HG02840 (cell line): ENCODE data around the gene FOXRED2.
"Not testable (repeated sequence)": the region's sequence is repeated elsewhere in the genome, so short reads cannot be mapped to it uniquely, and the experiment has no call there.

ENCODE experiments used
- ATAC-seq: cut with Tn5 transposase; IDR thresholded peaks from one replicate; pipeline ENCODE4 v1.9.1; 2021; ENCODE audit warnings: mild to moderate bottlenecking, moderate library complexity, moderate number of reproducible peaks; ENCODE audit not compliant: unreplicated experiment, low FRiP score

Gene FOXRED2

GRCh38 chr22:36452978-36453607, 53.7 kb downstream of the FOXRED2 start:
- ATAC-seq = not testable (repeated sequence)

GRCh38 chr22:36452250-36452977, 54.4 kb downstream of the FOXRED2 start:
- no peak for ATAC-seq

DNA sequence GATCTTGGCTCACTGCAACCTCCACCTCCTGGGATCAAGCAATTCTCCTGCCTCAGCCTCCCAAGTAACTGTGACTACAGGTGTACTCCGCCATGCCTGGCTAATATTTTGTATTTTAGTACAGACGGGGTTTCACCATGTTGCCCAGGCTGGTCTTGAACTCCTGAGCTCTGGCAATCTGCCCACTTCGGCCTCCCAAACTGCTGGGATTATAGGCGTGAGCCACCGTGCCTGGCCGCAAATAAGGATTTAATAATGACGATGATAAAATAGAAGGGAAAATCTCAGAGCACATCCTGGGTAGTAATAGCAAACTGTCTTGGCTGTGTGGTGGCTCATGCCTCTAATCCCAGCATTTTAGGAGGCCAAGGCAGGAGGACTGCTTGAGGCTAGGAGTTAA, 55.9 kb downstream of the FOXRED2 start:
- ATAC-seq = not testable (repeated sequence)

GRCh38 chr22:36449596-36450175, 57.2 kb downstream of the FOXRED2 start:
- no peak for ATAC-seq

- no peak for ATAC-seq
These were observed 59.2 kb downstream of the FOXRED2 start for GRCh38 chr22:36447632-36448031.

- ATAC-seq = no peak
These were observed 61.6 kb downstream of the FOXRED2 start for GRCh38 chr22:36445158-36445668.

DNA sequence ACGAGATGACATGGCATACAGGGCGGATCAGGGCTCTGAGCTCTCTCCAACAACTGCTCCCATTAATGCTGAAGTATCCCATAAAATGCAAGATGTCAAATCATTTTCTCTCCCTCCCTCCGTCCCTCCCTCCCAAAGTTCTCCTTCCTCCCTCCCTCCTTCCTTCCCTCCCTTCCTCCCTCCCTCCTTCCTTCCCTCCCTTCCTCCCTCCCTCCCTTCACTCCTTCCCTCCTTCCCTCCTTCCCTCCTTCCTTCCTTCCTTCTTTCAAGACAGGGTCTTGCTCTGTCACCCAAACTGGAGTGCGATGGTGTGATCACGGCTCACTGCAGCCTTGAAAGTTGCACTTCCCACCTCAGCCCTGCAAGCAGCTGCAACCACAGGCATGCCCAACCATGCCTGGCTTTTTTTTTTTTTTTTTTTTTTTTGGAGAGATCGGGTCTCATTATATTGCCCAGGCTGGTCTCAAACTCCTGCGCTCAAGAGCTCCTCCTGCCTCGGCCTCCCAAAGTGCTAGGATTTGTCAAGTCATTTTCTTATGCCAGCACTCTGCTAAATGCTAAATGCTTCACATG, 63.6 kb downstream of the FOXRED2 start:
- ATAC-seq = no peak

DNA sequence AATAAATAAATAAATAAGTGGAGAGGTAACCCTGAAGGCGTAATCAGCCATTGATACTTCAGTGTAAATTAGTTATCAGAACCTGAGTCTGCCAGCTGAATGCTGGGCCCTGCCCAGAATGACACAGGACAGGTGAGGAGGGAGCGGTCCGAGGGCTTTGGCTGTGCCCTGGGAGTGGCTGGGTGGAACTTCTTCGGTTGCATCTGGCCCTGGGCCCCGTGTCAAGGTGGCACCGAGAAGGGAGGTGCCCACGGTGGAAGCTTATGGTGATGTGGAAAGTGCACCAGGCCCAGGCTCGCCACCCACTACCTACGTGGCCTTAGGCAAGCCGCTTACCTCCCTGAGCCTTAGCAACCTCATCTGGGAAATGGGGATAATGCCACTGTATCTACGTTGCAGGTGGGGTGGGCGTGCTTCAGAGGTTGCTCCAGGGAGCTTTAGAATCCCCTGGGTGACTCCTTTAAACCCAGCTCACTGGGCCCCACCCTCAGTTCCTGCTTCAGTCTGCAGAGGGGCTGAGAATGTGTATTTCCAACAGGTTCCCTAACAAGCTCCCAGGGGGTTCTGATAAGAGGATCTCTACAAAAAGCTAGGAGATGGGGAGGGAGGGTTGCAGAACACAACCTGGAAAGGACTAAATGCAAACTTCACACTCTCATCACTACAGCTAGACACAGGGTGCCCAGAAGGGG, 64.2 kb downstream of the FOXRED2 start:
- no peak for ATAC-seq

DNA sequence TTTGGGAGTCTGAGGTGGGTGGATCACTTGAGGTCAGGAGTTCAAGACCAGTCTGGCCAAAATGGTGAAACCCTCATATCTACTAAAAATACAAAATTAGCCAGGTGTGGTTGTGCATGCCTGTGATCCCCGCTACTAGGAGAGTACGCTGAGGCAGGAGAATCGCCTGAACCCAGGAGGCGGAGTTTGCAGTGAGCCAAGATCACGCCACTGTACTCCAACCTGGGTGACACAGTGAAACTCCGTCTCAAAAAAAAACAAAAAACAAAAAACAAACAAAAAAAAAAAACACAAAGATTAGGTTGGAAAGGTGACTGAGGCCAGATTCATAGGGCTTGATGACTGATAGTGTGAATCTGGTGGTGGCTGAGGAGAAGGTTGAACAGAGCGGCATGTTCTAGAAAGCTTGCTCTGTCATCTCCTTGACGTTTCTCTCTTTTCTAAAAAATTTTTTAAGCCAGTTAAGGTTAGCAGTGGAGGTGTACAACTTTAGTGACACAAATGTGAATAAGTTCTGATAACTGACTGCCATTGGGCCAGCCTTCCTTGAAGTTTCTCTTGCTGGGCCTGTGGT, 66.3 kb downstream of the FOXRED2 start:
- ATAC-seq = no peak

GRCh38 chr22:36439481-36440271, 67.2 kb downstream of the FOXRED2 start:
- ATAC-seq = no peak
